Activated CD4-positive, CD25-positive, alpha-beta regulatory T cell (primary cell): Measurements from ENCODE around the gene CALN1.
"Not testable (repeated sequence)": the region's sequence is repeated elsewhere in the genome, so short reads cannot be mapped to it uniquely, and the experiment has no call there.

Source experiments
- DNase-seq, 4 experiments: peaks; one replicate each; lab custom pipeline; 2025; lab: John Stamatoyannopoulos, UW

Gene CALN1

GRCh38 chr7:71976645-71977044 is 435.5 kb downstream of the CALN1 start:
- DNase-seq, result no peak

- no peak for DNase-seq
Measured at GRCh38 chr7:71974611-71975010, 437.5 kb downstream of the CALN1 start.

- DNase-seq, result no peak
Measured at GRCh38 chr7:71972534-71972933, 439.6 kb downstream of the CALN1 start.

- no peak for DNase-seq
Measured at GRCh38 chr7:71970725-71971124, 441.4 kb downstream of the CALN1 start.

GRCh38 chr7:71962636-71963035 is 449.5 kb downstream of the CALN1 start:
- DNase-seq, result no peak

- DNase-seq, result no peak
Measured at GRCh38 chr7:71961283-71961682, 450.9 kb downstream of the CALN1 start.

GRCh38 chr7:71942115-71942514 is 470.0 kb downstream of the CALN1 start:
- no peak for DNase-seq

GRCh38 chr7:71937840-71938371 is 474.2 kb downstream of the CALN1 start:
- no peak for DNase-seq

- DNase-seq, result no peak
Measured at GRCh38 chr7:71935674-71936073, 476.5 kb downstream of the CALN1 start.

GRCh38 chr7:71933426-71933825 is 478.7 kb downstream of the CALN1 start:
- no peak for DNase-seq

- no peak for DNase-seq
Measured at GRCh38 chr7:71925663-71926062, 486.5 kb downstream of the CALN1 start.

- not testable (repeated sequence) for DNase-seq
Measured at GRCh38 chr7:71914204-71914603, 497.9 kb downstream of the CALN1 start.

GRCh38 chr7:71912476-71912875 is 499.7 kb downstream of the CALN1 start:
- no peak for DNase-seq

- DNase-seq, result no peak
Measured at GRCh38 chr7:71911051-71911450, 501.1 kb downstream of the CALN1 start.

- DNase-seq, result no peak
Measured at GRCh38 chr7:71905821-71906220, 506.3 kb downstream of the CALN1 start.

- no peak for DNase-seq
Measured at GRCh38 chr7:71904484-71904883, 507.7 kb downstream of the CALN1 start.

- DNase-seq, result no peak
Measured at GRCh38 chr7:71900556-71900955, 511.6 kb downstream of the CALN1 start.

GRCh38 chr7:71896535-71896934 is 515.6 kb downstream of the CALN1 start:
- DNase-seq, result no peak

GRCh38 chr7:71886046-71886445 is 526.1 kb downstream of the CALN1 start:
- no peak for DNase-seq

- DNase-seq, result no peak
Measured at GRCh38 chr7:71885487-71885886, 526.7 kb downstream of the CALN1 start.

GRCh38 chr7:71883415-71883814 is 528.7 kb downstream of the CALN1 start:
- no peak for DNase-seq

- no peak for DNase-seq
Measured at GRCh38 chr7:71871446-71871845, 540.7 kb downstream of the CALN1 start.

- no peak for DNase-seq
Measured at GRCh38 chr7:71870812-71871211, 541.3 kb downstream of the CALN1 start.

- DNase-seq, result no peak
Measured at GRCh38 chr7:71868797-71869196, 543.3 kb downstream of the CALN1 start.

GRCh38 chr7:71867626-71868025 is 544.5 kb downstream of the CALN1 start:
- DNase-seq, result no peak
